ENCODE results near the gene CREB3.
A peak's percentile ranks its signal among the peaks of the same experiment; 100 is the strongest.

DNA sequence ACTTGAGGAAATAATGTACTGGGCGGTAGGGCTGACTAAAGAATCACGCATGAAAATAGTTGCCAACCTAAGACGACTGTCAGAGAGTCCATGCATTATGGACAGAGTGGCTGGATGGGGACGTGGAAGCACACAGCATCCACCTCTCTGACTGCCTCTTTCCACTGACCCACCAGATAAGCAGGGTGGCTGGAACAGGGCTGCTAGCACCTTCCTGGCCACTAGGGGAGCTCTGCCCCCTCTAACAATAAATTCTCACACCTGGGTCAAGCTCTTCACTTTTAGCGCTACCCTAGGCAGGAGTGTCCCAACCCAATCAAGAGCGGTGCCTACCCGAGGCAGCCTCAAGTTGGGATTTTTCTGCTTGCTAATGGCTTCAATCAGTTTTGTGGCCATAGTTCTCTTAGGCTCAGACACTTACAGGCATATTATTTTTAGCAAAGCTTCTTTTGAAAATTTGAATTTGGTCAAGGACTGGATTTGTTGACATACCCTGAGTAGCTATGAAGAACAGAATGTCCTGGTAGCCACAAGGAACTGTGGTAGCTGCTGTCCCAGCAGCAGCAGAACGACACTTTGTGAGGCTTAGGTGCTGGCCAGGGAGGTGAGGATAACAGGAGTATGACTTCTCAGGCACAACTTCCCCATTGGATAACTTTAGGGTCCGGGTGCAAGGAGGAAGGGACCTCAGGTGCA is 35.8 kb upstream of the CREB3 start:
- TF ChIP-seq, protein P1, sequence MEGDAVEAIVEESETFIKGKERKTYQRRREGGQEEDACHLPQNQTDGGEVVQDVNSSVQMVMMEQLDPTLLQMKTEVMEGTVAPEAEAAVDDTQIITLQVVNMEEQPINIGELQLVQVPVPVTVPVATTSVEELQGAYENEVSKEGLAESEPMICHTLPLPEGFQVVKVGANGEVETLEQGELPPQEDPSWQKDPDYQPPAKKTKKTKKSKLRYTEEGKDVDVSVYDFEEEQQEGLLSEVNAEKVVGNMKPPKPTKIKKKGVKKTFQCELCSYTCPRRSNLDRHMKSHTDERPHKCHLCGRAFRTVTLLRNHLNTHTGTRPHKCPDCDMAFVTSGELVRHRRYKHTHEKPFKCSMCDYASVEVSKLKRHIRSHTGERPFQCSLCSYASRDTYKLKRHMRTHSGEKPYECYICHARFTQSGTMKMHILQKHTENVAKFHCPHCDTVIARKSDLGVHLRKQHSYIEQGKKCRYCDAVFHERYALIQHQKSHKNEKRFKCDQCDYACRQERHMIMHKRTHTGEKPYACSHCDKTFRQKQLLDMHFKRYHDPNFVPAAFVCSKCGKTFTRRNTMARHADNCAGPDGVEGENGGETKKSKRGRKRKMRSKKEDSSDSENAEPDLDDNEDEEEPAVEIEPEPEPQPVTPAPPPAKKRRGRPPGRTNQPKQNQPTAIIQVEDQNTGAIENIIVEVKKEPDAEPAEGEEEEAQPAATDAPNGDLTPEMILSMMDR (IDR thresholded peaks at IDR 0.05 in 4 of 5, conservative IDR thresholded peaks at IDR 0.05 in 1 of 5), result peak; percentile 79 to 95 (median 82)
- TF ChIP-seq POLR2A (IDR thresholded peaks at IDR 0.05), result no peak
